ENCODE data around the gene IGSF5.

The IGSF5 gene

DNA sequence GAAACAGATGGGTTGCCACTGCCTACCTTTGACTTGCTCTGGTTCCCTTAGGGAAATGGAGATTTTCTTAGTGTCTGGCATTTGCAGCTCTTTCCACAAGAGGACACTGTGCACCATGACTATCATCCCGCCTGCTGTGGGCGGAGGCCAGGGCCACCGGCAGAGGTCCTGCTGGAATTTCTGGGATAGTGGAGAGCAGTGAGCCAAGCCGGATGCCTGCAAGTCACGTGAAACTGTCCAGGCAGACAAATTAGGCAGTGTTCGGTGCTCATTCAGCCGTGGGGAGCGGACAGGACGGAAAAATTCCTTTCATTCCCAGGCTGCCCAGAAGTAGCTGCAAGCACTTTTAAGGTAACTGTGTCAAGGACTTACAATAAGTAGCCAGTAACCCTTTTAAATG is 43.4 kb downstream of the IGSF5 start:
- DNase-seq (ENCODE audit: low read depth in 2 of 2): peak; percentile 21 to 67
- TF ChIP-seq CTCF (IDR thresholded peaks at IDR 0.05; ENCODE audit: low read depth, low read length): peak; percentile 6
- no peak overlapping the region for H3K4me3 ChIP-seq (replicated peaks in 1 of 2; ENCODE audit: low read depth in 2 of 2, low read length in 2 of 2)

- DNase-seq (ENCODE audit: low read depth in 2 of 2): no peak
- no peak overlapping the region for H3K4me3 ChIP-seq (replicated peaks in 1 of 2; ENCODE audit: low read depth in 2 of 2, low read length in 2 of 2)
- no peak for TF ChIP-seq CTCF (IDR thresholded peaks at IDR 0.05; ENCODE audit: low read depth, low read length)
Observed at GRCh38 chr21:39796466-39796865, 51.5 kb downstream of the IGSF5 start.

GRCh38 chr21:39799178-39799577 is 54.2 kb downstream of the IGSF5 start:
- H3K4me3 ChIP-seq (replicated peaks in 1 of 2; ENCODE audit: low read depth in 2 of 2, low read length in 2 of 2): no peak overlapping the region
- no peak for TF ChIP-seq CTCF (IDR thresholded peaks at IDR 0.05; ENCODE audit: low read depth, low read length)
- DNase-seq (ENCODE audit: low read depth in 2 of 2): no peak

- no peak for DNase-seq (ENCODE audit: low read depth in 2 of 2)
- no peak for TF ChIP-seq CTCF (IDR thresholded peaks at IDR 0.05; ENCODE audit: low read depth, low read length)
- H3K4me3 ChIP-seq (replicated peaks in 1 of 2; ENCODE audit: low read depth in 2 of 2, low read length in 2 of 2): no peak overlapping the region
Observed at GRCh38 chr21:39800311-39800710, 55.3 kb downstream of the IGSF5 start.

DNA sequence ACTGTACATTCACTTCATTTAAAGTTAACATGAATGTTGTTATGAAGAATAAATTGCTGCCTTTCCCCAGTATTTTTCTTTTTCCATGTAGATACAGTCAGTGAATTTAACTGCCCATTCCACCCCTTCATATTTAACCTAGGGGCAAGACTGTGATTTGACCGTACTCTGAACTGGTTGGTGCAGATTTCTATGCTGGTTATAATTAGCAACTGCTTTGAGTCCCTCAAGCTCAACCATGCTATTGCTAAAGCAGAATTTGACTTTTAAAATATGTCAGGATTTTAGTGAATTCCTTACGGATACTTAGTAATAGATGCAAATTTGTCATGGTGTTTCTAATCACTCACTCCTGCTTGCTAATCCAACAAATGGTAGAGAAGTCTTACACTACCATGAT is 57.2 kb downstream of the IGSF5 start:
- no peak for TF ChIP-seq CTCF (IDR thresholded peaks at IDR 0.05; ENCODE audit: low read depth, low read length)
- H3K4me3 ChIP-seq (replicated peaks in 1 of 2; ENCODE audit: low read depth in 2 of 2, low read length in 2 of 2): no peak overlapping the region
- no peak for DNase-seq (ENCODE audit: low read depth in 2 of 2)

DNA sequence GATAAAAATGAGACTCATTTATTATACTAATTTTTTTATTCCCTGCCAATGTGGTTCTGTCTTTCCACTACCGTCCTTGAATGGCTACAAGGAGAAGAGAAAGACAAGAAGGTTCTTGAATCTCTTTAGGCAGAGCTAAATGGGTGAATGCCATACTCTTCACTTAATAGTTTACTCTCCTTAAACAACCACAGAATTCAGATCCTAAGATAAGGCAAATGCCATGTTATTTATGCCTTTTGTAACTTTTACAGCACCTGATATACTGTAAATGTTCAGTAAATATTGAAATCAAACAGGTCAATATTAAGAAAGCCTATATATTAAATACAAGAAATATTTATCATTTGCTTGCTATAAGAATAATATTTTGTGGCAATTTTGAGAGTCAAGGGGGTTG is 58.4 kb downstream of the IGSF5 start:
- no peak for TF ChIP-seq CTCF (IDR thresholded peaks at IDR 0.05; ENCODE audit: low read depth, low read length)
- H3K4me3 ChIP-seq (replicated peaks in 1 of 2; ENCODE audit: low read depth in 2 of 2, low read length in 2 of 2): no peak overlapping the region
- no peak for DNase-seq (ENCODE audit: low read depth in 2 of 2)

- TF ChIP-seq CTCF (IDR thresholded peaks at IDR 0.05; ENCODE audit: low read depth, low read length): no peak
- DNase-seq (ENCODE audit: low read depth in 2 of 2): no peak
- H3K4me3 ChIP-seq (replicated peaks in 1 of 2; ENCODE audit: low read depth in 2 of 2, low read length in 2 of 2): no peak overlapping the region
Observed at GRCh38 chr21:39804240-39804639, 59.3 kb downstream of the IGSF5 start.

All from cardiac fibroblast (primary cell).